ENCODE measurements around the gene HIGD1B.

Gene HIGD1B

DNA sequence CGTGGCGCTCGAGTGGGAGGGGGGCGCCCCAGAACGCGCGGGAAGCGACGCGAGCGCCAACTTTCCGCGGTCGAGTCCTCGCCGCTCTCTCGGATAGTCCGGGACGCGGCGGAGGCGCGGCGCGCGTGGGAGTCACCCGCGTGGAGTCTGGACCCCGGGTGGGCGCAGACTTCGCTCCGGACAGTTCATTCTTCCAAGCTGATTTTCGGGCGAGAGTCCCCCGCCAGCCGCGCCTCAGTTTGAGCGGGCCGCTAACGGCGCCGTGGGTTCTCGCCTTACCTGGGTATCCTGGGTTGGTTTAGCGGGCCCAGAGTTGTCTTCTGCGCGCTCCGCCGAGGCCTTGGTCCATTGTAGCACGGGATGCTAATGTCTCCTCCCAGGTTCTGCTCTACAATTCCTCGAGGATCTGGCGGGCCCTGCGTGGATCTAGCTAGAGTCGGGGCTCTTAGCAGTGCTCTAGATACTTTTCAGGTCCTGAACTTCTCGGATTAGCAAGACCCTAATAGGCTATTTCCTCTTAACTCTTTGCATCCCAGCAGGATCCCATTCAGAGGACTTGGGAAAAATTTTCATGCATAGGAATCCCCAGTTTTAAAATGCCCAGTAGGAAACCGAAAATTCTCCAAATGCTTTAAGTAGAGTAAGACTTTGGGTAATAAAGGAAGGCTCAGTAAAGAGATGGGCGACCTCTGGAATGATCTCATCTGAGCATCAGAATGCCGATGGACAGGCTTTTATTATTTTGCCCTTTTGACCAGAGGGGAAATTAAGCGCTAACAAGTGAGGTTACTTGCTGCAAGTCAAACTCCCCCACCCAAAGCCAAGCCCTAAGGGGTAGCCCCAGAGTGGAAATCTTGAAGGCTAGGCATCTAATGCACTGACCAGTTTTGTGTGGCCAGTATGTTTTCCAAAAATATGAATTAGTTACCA is 17.1 kb upstream of the HIGD1B start:
- no peaks in the 10 kb centered on the region; a peak in 1 of 22 replicates for H3K36me3 ChIP-seq
- peak overlapping the region; percentile 72 to 89 (median 79) for H3K4me3 ChIP-seq
- H3K27ac ChIP-seq: peak overlapping the region; percentile 30 to 91 (median 86); a peak in 20 of 22 replicates

DNA sequence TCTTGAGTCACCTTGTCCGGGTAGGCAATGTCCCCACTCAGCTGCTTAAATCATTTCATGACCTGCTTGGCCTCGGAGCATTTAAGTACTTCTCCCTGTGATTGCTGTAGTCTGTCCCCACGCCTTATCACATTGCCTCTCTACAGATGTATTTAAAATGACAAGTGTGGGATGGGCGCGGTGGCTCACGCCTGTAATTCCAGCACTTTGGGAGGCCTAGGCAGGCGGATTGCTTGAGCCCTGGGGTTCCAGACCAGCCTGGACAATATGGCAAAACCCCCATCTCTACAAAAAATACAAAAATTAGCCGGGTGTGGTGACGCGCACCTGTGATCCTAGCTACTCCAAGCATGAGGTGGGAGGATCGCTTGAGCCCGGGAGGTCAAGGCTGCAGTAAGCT is 16.3 kb upstream of the HIGD1B start:
- no peak overlapping the region for H3K27ac ChIP-seq

More for the DNA sequence above, 17.1 kb upstream of the HIGD1B start:
- H4K20me1 ChIP-seq: peaks cover 0 to 28% (median 0%) of the 10 kb centered on the region in 11 experiments; a peak in 9 of 22 replicates
- peak overlapping the region; percentile 76 to 95 (median 88) for H3K9ac ChIP-seq
- H3K9me3 ChIP-seq (replicated peaks in 1 of 11): no peaks in the 10 kb centered on the region
- H3K27me3 ChIP-seq: peaks cover 51 to 67% (median 56%) of the 10 kb centered on the region in 11 experiments
- TF ChIP-seq Cebpa-rat (IDR thresholded peaks at IDR 0.05): no peak
- H3K4me1 ChIP-seq: peaks cover 20 to 46% (median 38%) of the 10 kb centered on the region in 10 experiments
- peak overlapping the region; percentile 77 to 97 (median 88) for H3K4me2 ChIP-seq

DNA sequence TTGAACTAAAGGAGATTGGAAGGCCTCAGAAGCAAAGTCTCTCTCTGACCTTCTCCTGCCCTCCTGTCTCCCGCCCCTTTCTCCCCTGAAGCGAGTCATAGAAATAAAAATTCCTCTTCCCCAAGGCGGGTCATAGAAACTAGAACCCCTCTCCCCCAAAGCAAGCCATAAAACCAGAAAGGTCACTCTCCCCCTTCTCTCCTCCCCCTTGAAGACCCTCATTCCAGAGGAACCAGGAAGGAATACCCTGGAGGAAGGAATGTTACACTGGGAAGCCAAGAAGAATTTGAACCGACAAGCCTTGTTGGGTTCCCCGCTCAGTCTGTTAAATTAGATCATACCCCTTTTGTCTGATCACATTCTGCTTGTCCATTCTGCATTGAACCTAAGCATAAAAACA is 14.9 kb upstream of the HIGD1B start:
- Histone ChIP-seq H3K4me2 (no peak overlapping the region), H3K27ac (no peak overlapping the region)
- TF ChIP-seq Cebpa-rat (IDR thresholded peaks at IDR 0.05): no peak

More for the DNA sequence above, 16.3 kb upstream of the HIGD1B start:
- H3K36me3 ChIP-seq: no peaks in the 10 kb centered on the region
- TF ChIP-seq Cebpa-rat (IDR thresholded peaks at IDR 0.05): no peak
- no peak overlapping the region for H3K9ac ChIP-seq
- no peaks in the 10 kb centered on the region for H3K9me3 ChIP-seq (replicated peaks in 1 of 11)
- peak overlapping the region in 4 of 11 experiments; percentile 83 to 97 (median 93); a peak in 6 of 22 replicates for H3K4me2 ChIP-seq
- peaks cover 0 to 28% (median 0%) of the 10 kb centered on the region in 11 experiments; a peak in 9 of 22 replicates for H4K20me1 ChIP-seq
- H3K4me1 ChIP-seq: peaks cover 16 to 39% (median 31%) of the 10 kb centered on the region in 10 experiments
- no peak overlapping the region for H3K4me3 ChIP-seq
- H3K27me3 ChIP-seq: peaks cover 51 to 62% (median 55%) of the 10 kb centered on the region in 11 experiments

DNA sequence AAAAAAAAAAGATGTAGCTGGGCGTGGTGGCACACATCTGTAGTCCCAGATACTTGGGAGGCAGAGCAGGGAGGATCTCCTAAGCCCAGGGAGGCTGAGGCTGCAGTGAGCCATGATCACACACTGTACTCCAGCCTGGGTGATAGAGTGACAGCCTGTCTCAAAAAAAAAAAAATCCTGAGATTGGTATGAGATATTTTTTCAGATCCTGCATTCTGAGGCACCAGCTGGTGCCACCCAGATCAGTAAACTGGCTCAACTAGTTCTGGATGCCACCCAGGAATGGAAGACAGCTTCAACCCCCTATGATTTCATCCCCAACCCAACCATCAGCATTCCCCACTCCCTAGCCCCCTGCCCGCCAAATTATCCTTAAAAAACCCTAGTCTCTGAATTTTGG is 10.5 kb upstream of the HIGD1B start:
- Histone ChIP-seq H3K36me3 (no peaks in the 10 kb centered on the region), H3K4me1 (peaks cover 6 to 51% (median 29%) of the 10 kb centered on the region in 10 experiments; a peak in 17 of 20 replicates), H3K27me3 (peaks cover 0 to 5% (median 0%) of the 10 kb centered on the region in 11 experiments; a peak in 2 of 22 replicates), H3K9me3 (replicated peaks in 1 of 11) (no peaks in the 10 kb centered on the region), H3K9ac (no peak overlapping the region), H3K4me3 (no peak overlapping the region), H4K20me1 (no peaks in the 10 kb centered on the region), H3K4me2 (no peak overlapping the region; a peak in 1 of 22 replicates), H3K27ac (no peak overlapping the region)
- no peak for TF ChIP-seq Cebpa-rat (IDR thresholded peaks at IDR 0.05)

More for the DNA sequence above, 14.9 kb upstream of the HIGD1B start:
- no peak overlapping the region for H3K4me3 ChIP-seq
- no peak overlapping the region for H3K9ac ChIP-seq
- H3K36me3 ChIP-seq: no peaks in the 10 kb centered on the region
- H3K9me3 ChIP-seq (replicated peaks in 1 of 11): no peaks in the 10 kb centered on the region
- peaks cover 8 to 28% (median 17%) of the 10 kb centered on the region in 10 experiments; a peak in 19 of 20 replicates for H3K4me1 ChIP-seq
- peaks cover 39 to 48% (median 40%) of the 10 kb centered on the region in 11 experiments for H3K27me3 ChIP-seq
- peaks cover 0 to 15% (median 0%) of the 10 kb centered on the region in 11 experiments; a peak in 8 of 22 replicates for H4K20me1 ChIP-seq

DNA sequence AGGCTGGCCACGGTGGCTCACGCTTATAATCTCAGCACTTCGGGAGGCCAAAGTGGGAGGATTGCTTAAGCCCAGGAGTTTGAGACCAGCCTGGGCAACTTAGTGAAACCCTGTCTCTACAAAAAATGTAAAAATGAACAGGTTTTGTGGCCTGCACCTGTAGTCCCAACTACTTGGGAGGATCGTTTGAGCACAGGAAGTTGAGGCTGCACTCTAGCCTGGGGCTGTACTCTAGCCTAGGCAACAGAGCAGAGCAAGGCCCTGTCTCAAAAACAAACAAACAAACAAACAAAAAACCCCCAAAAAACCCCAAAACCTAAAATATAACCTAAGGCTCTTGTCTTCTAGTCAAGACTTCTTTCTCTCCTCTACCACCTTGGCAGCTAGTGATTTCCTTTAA is 7.4 kb upstream of the HIGD1B start:
- H3K9ac ChIP-seq: peak overlapping the region in 1 of 11 experiments; percentile 13; a peak in 1 of 22 replicates
- H3K9me3 ChIP-seq (replicated peaks in 1 of 11): no peaks in the 10 kb centered on the region
- no peak for TF ChIP-seq Cebpa-rat (IDR thresholded peaks at IDR 0.05)
- H3K4me1 ChIP-seq: peaks cover 23 to 82% (median 57%) of the 10 kb centered on the region in 10 experiments
- H3K36me3 ChIP-seq: no peaks in the 10 kb centered on the region
- H3K4me2 ChIP-seq: peak overlapping the region in 9 of 11 experiments; percentile 37 to 90 (median 71); a peak in 17 of 22 replicates
- H3K27me3 ChIP-seq: no peaks in the 10 kb centered on the region
- no peaks in the 10 kb centered on the region for H4K20me1 ChIP-seq
- peak overlapping the region in 1 of 10 experiments; percentile 3; a peak in 1 of 20 replicates for H3K4me3 ChIP-seq
- 0 out of 22 replicates have a peak overlapping the region, but pooled peaks of 1 of the 11 experiments have one; percentile 18 for H3K27ac ChIP-seq

DNA sequence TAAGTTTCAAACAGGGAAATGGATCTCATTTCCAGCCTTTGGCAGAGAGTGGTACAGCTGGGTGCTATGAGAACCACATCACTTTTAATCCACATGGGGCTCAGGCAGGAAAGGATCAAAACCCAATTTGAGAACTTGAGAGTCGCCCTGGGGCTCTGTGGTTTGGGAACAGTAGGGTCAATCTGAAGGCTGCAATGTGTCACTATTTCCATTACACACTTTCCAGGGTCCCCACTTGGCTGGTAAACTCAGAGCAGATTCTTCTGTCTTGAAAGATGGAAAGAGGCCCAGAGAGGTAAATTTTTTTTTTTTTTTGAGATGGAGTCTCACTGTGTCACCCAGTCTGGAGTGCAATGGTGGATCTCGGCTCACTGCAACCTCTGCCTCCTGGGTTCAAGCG is 6.7 kb upstream of the HIGD1B start:
- H3K4me1 ChIP-seq: peaks cover 23 to 87% (median 59%) of the 10 kb centered on the region in 10 experiments
- H3K9me3 ChIP-seq (replicated peaks in 1 of 11): no peaks in the 10 kb centered on the region
- H3K4me2 ChIP-seq: peak overlapping the region; percentile 8 to 90 (median 61); a peak in 20 of 22 replicates
- H3K36me3 ChIP-seq: no peaks in the 10 kb centered on the region
- H3K27me3 ChIP-seq: no peaks in the 10 kb centered on the region
- no peak for TF ChIP-seq Cebpa-rat (IDR thresholded peaks at IDR 0.05)
- H3K4me3 ChIP-seq: peak overlapping the region in 1 of 10 experiments; percentile 3; a peak in 1 of 20 replicates
- no peaks in the 10 kb centered on the region for H4K20me1 ChIP-seq
- peak overlapping the region in 1 of 11 experiments; percentile 13; a peak in 3 of 22 replicates for H3K9ac ChIP-seq
- H3K27ac ChIP-seq: 0 out of 22 replicates have a peak overlapping the region, but pooled peaks of 1 of the 11 experiments have one; percentile 18

DNA sequence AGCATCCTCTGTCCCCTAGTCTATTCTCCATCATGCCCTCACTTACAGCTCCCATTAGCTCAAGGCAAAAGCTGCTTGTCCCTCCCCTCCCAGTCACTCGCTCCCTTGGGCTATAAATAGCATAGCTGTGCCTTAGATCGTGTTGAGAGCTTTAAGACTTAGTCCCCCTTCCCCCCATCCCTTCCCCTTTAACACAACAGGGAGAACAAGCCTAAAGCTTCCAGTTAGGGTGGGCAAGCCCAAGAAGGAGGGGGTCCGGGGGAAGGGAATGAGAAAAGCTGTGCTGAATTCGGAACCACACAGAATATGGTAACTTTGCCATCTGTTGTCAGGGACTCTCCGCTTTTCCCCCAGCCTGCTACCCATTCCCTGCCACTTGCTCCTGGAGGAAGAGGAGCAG is 4.9 kb upstream of the HIGD1B start:
- no peak overlapping the region for H3K4me3 ChIP-seq

DNA sequence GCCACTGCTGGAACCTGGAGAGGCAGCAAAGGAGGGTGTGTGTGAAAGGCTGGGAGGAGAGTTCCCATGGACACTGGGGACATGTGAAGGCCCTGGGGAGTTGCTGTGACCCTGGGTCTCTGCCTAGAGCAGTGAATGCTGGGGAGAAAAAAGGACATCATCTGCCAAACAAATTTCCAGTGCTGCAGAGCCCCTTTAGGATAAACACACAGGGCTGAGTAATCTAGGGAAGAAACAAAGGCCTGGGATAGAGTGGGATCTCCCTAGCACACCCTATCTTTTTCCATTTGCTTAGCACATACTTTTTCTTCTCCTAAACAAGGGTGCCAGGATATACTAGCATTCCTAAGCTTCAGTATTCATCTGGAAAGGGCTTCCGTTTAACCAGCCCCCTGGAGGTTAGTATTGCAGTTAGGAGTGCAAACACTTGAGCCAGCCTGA is 3.3 kb upstream of the HIGD1B start:
- Histone ChIP-seq H3K27me3 (no peaks in the 10 kb centered on the region), H3K36me3 (peaks cover 0 to 16% (median 13%) of the 10 kb centered on the region in 11 experiments; a peak in 13 of 22 replicates), H3K9me3 (replicated peaks in 1 of 11) (no peaks in the 10 kb centered on the region), H4K20me1 (peaks cover 0 to 8% (median 4%) of the 10 kb centered on the region in 11 experiments; a peak in 7 of 22 replicates), H3K4me3 (peak overlapping the region in 1 of 10 experiments; percentile 11; a peak in 1 of 20 replicates), H3K9ac (peak overlapping the region in 4 of 11 experiments; percentile 11 to 53 (median 20); a peak in 3 of 22 replicates), H3K27ac (peak overlapping the region in 2 of 11 experiments; percentile 29 to 50; a peak in 4 of 22 replicates), H3K4me2 (peak overlapping the region; percentile 10 to 90 (median 71); a peak in 21 of 22 replicates), H3K4me1 (peaks cover 26 to 98% (median 77%) of the 10 kb centered on the region in 10 experiments)
- no peak for TF ChIP-seq Cebpa-rat (IDR thresholded peaks at IDR 0.05)

More for the DNA sequence above, 4.9 kb upstream of the HIGD1B start:
- no peaks in the 10 kb centered on the region for H3K27me3 ChIP-seq
- no peak overlapping the region for H3K9ac ChIP-seq
- no peaks in the 10 kb centered on the region for H4K20me1 ChIP-seq
- peaks cover 0 to 7% (median 2%) of the 10 kb centered on the region in 11 experiments; a peak in 5 of 22 replicates for H3K36me3 ChIP-seq
- H3K9me3 ChIP-seq (replicated peaks in 1 of 11): no peaks in the 10 kb centered on the region
- peak overlapping the region; percentile 35 to 90 (median 69); a peak in 21 of 22 replicates for H3K4me2 ChIP-seq
- no peak overlapping the region for H3K27ac ChIP-seq
- no peak for TF ChIP-seq Cebpa-rat (IDR thresholded peaks at IDR 0.05)
- H3K4me1 ChIP-seq: peaks cover 23 to 94% (median 64%) of the 10 kb centered on the region in 10 experiments

All from BLaER1 treated with 17β-estradiol and CSF1 and Interleukin-3, amounts not matched to agents 10 nM and 100 nM (cell line).